DMS53 treated with DMSO at 0.1 percent for 48 hours (cell line): ENCODE results near the gene NLRC3.

Experiments
- DNase-seq: peaks from one replicate; lab custom pipeline; 2025; ENCODE audit not compliant: unreplicated experiment; lab: John Stamatoyannopoulos, UW

Gene NLRC3

GRCh38 chr16:3548859-3549258 is 28.3 kb downstream of the NLRC3 start:
- DNase-seq: no peak

- no peak for DNase-seq
Measured at GRCh38 chr16:3548445-3548844, 28.8 kb downstream of the NLRC3 start.

DNA sequence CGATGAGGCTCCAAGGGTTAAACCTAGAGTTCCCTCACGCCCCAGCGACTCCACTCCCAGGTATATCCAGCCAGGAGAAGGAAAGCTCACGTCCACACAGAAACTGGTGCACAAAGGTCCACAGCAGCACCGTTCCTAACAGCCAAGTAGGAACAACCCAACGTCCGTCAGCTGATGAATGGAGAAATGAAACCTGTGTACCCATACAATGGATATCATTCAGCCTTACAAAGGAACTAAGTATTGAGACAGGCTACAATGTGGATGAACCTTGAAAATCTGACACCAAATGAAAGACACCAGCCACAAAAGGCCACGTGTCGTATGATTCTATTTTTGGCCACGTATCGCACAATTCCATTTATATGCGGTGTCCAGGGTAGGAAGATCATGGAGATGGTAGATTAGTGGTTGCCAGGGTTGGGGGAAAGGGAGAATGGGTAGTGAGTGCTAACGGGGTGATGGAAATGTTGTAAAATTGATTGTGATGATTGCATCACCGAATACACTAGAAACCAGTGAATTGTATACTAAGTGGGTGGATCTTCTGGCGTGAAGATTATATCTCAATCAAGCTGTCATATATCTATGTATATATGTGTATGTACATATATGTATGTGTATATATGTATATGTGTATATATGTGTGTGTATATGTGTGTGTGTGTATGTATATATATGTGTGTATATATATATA is 30.1 kb downstream of the NLRC3 start:
- no peak for DNase-seq

- DNase-seq: no peak
Measured at GRCh38 chr16:3542601-3543373, 34.4 kb downstream of the NLRC3 start.

DNA sequence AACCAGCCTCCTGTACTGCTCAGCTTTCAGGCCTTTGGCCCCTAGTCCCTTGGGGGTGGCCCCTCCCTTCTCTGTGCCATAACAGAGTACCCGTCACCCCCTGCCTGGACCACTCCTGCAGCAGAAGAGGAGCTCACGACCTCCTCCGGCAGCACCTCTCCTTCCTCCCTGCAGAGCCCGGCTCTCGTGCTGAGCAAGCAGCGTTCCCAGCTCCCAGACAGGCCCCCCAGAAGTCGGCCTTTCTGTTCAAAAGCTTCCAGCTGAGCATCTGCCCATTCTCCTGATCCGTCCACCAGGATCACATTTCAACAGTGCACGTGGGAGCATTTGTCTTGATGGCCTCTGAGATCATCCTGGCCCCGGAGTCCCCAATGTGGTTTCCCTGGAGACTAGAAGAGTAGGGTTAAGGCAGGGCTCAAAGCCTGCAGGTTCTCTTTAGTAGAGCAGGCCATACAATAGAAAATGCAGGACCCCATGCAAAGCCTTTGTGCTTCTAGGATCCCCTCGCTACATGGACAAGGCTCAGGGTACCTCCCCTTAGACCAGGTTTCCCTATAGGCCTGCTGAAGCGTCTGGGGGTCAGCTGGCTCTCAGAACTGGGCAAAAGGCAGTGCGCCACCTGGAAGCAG is 35.6 kb downstream of the NLRC3 start:
- DNase-seq: no peak

- DNase-seq: no peak
Measured at GRCh38 chr16:3538222-3538621, 39.0 kb downstream of the NLRC3 start.

GRCh38 chr16:3536851-3537250 is 40.4 kb downstream of the NLRC3 start:
- no peak for DNase-seq

DNA sequence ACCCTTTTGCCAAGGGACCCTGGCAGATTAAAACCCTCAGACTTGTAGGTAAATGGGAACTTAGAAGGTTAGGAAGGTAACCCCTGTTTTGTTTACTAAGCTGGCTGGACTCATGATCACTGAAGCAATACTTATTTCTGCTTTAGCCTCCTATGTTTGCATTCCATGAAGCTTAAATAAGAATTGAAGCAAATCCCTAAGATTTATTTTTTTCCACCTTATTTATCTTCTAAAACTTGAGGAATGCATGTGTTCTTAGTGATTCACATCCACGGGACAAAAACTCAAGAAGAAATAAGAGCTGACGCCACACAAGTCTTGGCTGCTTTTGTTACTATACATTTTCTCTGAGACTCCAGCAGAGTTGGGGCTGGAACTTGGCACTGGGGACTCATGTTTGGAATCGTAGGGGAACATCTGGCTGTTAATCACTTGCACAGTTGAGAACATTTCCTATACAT is 40.9 kb downstream of the NLRC3 start:
- no peak for DNase-seq

DNA sequence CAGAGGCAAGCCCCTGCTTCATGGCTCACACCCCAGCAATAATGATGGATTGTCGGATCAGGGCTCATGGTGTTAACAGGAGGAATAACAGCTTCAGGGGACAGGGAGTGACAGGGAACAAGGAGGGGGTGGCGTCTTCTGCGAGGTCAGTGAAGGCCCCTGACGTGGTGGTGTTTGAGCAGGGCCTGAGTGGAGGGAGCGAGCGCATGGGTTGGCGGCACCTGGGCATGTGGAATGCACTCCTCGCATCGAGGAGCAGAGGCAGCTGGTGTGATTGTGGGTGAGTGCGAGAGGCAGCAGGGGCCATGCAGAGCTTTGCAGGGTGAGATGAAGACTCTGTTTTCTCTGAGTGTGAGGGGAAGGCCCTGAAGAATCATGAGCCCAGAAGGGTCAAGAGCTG is 43.1 kb downstream of the NLRC3 start:
- DNase-seq: no peak

- no peak for DNase-seq
Measured at GRCh38 chr16:3532741-3533140, 44.5 kb downstream of the NLRC3 start.

DNA sequence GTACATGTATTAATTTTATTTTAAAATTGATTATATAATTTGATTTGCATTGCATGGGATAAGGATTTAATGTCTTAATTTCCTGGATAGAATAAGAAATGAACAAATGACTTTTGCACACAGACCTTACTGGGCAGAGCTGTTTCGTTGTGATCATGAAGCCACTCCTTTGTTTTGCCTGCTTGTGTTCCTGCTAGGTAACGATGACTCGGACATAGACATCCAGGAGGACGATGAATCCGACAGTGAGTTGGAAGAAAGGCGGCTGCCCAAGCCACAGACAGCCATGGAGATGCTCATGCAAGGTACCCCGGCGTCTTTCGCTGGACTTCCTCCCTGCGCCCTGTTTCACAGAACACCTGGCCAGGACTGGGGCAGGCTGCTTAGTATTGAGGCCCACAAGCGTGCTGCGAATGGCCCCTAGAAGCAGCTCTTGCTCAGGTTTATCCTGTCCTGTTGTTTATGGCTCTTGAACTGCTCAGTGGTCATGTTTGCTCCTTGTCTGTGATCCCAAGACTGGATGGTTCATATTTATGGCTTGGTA is 46.8 kb downstream of the NLRC3 start:
- no peak for DNase-seq

GRCh38 chr16:3529175-3529574 is 48.0 kb downstream of the NLRC3 start:
- no peak for DNase-seq

GRCh38 chr16:3528406-3528805 is 48.8 kb downstream of the NLRC3 start:
- no peak for DNase-seq

GRCh38 chr16:3527216-3527829 is 49.9 kb downstream of the NLRC3 start:
- peak; percentile 49 for DNase-seq

DNA sequence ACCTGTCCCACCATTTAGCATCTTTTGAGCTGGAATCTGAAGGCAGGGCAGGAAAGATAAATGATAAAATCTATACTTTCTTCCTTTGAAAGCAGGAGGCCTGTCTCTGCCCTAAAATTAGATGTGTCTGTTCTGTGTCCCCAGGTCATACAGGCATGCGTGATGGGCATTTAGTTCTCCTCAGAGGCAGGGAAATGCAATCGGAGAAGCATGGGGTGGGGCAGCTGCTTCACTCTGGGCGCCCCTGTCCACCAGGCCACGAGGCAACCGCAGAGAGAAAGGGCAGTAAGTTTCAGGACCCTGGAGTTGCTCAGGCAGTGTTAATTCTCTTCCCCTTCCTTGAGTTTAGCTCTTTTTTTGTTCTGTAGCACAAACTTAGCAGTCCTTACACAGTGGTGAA is 51.3 kb downstream of the NLRC3 start:
- DNase-seq: no peak

GRCh38 chr16:3523281-3523680 is 53.9 kb downstream of the NLRC3 start:
- no peak for DNase-seq

GRCh38 chr16:3520841-3521240 is 56.4 kb downstream of the NLRC3 start:
- no peak for DNase-seq

GRCh38 chr16:3520413-3520812 is 56.8 kb downstream of the NLRC3 start:
- no peak for DNase-seq

DNA sequence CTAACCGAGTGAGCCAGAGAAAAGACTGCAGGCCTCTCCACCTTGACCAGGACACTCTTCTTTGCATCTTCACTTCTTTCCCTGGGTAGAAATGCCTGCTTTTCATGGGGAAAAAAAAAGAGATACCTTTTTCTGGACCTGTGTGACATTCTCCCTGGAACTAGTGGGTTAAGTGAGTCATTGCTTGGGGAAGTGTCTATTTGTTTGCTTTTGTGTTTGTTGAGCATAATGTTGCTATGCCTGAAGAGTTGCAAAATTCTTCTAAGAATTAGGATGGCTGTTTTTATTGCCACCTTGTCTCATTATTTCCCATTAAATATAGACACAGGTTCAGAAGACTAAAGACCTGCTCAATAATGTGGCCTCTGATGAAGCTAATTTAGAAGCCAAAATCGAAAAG is 57.6 kb downstream of the NLRC3 start:
- no peak for DNase-seq

DNA sequence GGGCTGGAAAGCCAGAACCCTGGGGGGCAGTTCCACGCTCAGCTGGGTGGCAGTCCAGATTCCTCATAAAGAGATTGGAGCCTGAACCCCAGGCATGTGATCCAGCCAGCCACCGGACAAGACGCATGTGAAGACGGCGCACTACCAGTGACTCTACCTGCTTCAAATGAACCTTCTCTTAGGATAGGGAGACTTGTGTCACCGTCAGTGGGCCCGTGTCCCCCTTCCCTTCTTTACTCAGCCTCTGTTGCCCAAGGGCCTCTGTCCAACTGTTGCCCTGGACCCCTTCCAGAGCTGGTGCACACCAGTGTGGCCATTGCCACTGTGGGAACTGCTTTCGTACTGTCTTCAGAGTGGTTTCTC is 58.2 kb downstream of the NLRC3 start:
- DNase-seq: no peak

- peak; percentile 27 for DNase-seq
Measured at GRCh38 chr16:3518292-3518985, 58.8 kb downstream of the NLRC3 start.
